Liver (tissue), 9 donors: ENCODE data around the gene DGCR8. TPM values are rescaled to one million over a fixed set of nuclear protein-coding genes. Genes with fewer than 3 reads are reported as not detected.

ENCODE experiments used
- DNase-seq: peaks from one replicate; pipeline ENCODE4 v3.0.0-alpha.2; 2017; ENCODE audit warnings: low spot score
- H3K27ac ChIP-seq, 2 donors: one replicate each; pipeline ENCODE4 v1.7.0; 2013; ENCODE audit warnings: inconsistent platforms in 2 of 2, low read length in 2 of 2, control low read depth in 1 of 2, low read depth in 1 of 2, mild to moderate bottlenecking in 1 of 2
- H3K27me3 ChIP-seq, 4 donors: one replicate each; pipeline versions ENCODE4 v1.6.1 to v1.7.0; 2013; ENCODE audit warnings: low read length in 3 of 4, inconsistent platforms in 1 of 4, mild to moderate bottlenecking in 1 of 4, moderate library complexity in 1 of 4; ENCODE audit not compliant: control insufficient read depth in 4 of 4, insufficient read depth in 4 of 4
- H3K36me3 ChIP-seq, 4 donors: one replicate each; pipeline versions ENCODE4 v1.6.1 to v1.7.0; 2013; ENCODE audit warnings: low read length in 3 of 4, mild to moderate bottlenecking in 3 of 4, low read depth in 1 of 4, moderate library complexity in 1 of 4; ENCODE audit not compliant: control insufficient read depth in 4 of 4, insufficient read depth in 3 of 4
- H3K4me1 ChIP-seq, 4 donors: one replicate each; pipeline versions ENCODE4 v1.6.1 to v1.7.0; 2013; ENCODE audit warnings: low read length in 3 of 4, mild to moderate bottlenecking in 3 of 4, moderate library complexity in 1 of 4; ENCODE audit not compliant: control insufficient read depth in 4 of 4, insufficient read depth in 4 of 4
- H3K4me3 ChIP-seq, 3 donors: one replicate each; pipeline versions ENCODE4 v1.6.1 to v1.7.0; 2013; ENCODE audit warnings: low read length in 3 of 3, control low read depth in 1 of 3, low read depth in 1 of 3, mild to moderate bottlenecking in 1 of 3
- H3K9ac ChIP-seq, 2 donors: one replicate each; pipeline ENCODE4 v1.7.0; 2013; ENCODE audit warnings: low read length in 2 of 2, mild to moderate bottlenecking in 2 of 2, moderate library complexity in 2 of 2, control low read depth in 1 of 2, low read depth in 1 of 2
- H3K9me3 ChIP-seq, 4 donors: one replicate each; pipeline versions ENCODE4 v1.6.1 to v1.7.0; 2013; ENCODE audit warnings: low read length in 3 of 4; ENCODE audit not compliant: control insufficient read depth in 4 of 4
- EGR1 ChIP-seq, 2 donors: IDR thresholded peaks; 2 replicates each; pipeline ENCODE4 v1.6.1; 2016 to 2018; ENCODE audit warnings: antibody characterized with exemption in 2 of 2, low read depth in 2 of 2
- FOXA1 ChIP-seq: IDR thresholded peaks from 2 replicates; pipeline ENCODE4 v1.6.1; 2016; ENCODE audit warnings: antibody characterized with exemption
- FOXA2 ChIP-seq: IDR thresholded peaks from 2 replicates; pipeline ENCODE4 v1.6.1; 2016; ENCODE audit warnings: antibody characterized with exemption
- GABPA ChIP-seq, 2 donors: IDR thresholded peaks in 1 of 2; conservative IDR thresholded peaks in 1 of 2; 2 replicates each; pipeline ENCODE4 v1.6.1; 2016; ENCODE audit warnings: antibody characterized with exemption in 2 of 2, mild to moderate bottlenecking in 1 of 2, moderate library complexity in 1 of 2
- HNF4A ChIP-seq, 2 donors: conservative IDR thresholded peaks; 2 replicates each; pipeline ENCODE4 v1.6.1; 2016; ENCODE audit warnings: antibody characterized with exemption in 2 of 2, mild to moderate bottlenecking in 2 of 2
- HNF4G ChIP-seq: IDR thresholded peaks from 2 replicates; pipeline ENCODE4 v1.6.1; 2016; ENCODE audit warnings: antibody characterized with exemption
- JUND ChIP-seq, 2 donors: IDR thresholded peaks; 2 replicates each; pipeline ENCODE4 v1.6.1; 2016; ENCODE audit warnings: antibody characterized with exemption in 2 of 2
- NR2F2 ChIP-seq: IDR thresholded peaks from 2 replicates; pipeline ENCODE4 v1.6.1; 2016; ENCODE audit warnings: antibody characterized with exemption
- RAD21 ChIP-seq, 2 donors: IDR thresholded peaks; 2 replicates each; pipeline ENCODE4 v1.6.1; 2016; ENCODE audit warnings: antibody characterized with exemption in 2 of 2, mild to moderate bottlenecking in 2 of 2
- RXRA ChIP-seq, 2 donors: IDR thresholded peaks; 2 replicates each; pipeline ENCODE4 v1.6.1; 2017 to 2018; ENCODE audit warnings: antibody characterized with exemption in 2 of 2, mild to moderate bottlenecking in 1 of 2
- SP1 ChIP-seq: IDR thresholded peaks from 2 replicates; pipeline ENCODE4 v1.6.1; 2018; ENCODE audit warnings: antibody characterized with exemption, mild to moderate bottlenecking
- TAF1 ChIP-seq: conservative IDR thresholded peaks from 2 replicates; pipeline ENCODE4 v1.6.1; 2016; ENCODE audit warnings: antibody characterized with exemption, mild to moderate bottlenecking
- YY1 ChIP-seq: IDR thresholded peaks from 2 replicates; pipeline ENCODE4 v1.6.1; 2016; ENCODE audit warnings: antibody characterized with exemption, mild to moderate bottlenecking
- WGBS: extraction: QIAGEN DNeasy Blood & Tissue Kit; methylation state at CpG from one replicate; pipeline ENCODE4 v1.1.7; 2013; 5-methylcytosine and 5-hydroxymethylcytosine counted together
- polyA plus RNA-seq, 2 donors: library from polyadenylated mRNA; stranded (reverse) in 1 of 2; unstranded in 1 of 2; fragments of 200-250 nt in 1 of 2; fragments of >200 nt in 1 of 2; fragmentation: Nextera tagmentation in 1 of 2; extraction: Ambion mirVana in 1 of 2; gene quantifications; one replicate each; pipeline versions ENCODE4 v1.2.1 to v1.2.3, GENCODE V29; 2013 to 2015
- total RNA-seq, 2 donors: library from RNA; depleted of rRNA; stranded (reverse); fragments of >200 nt; gene quantifications; one replicate each; pipeline ENCODE4 v1.2.3, GENCODE V29; 2014
- TF ChIP-seq, protein P1 (sequence below): IDR thresholded peaks from 2 replicates; pipeline ENCODE4 v1.6.1; 2016; ENCODE audit warnings: antibody characterized with exemption
- TF ChIP-seq, protein P2 (sequence below): IDR thresholded peaks from 2 replicates; pipeline ENCODE4 v1.6.1; 2016; ENCODE audit warnings: antibody characterized with exemption
- TF ChIP-seq, protein P3 (sequence below): fragments of 150-350 bp; IDR thresholded peaks from 2 replicates; pipeline ENCODE4 v1.5.1; 2017; ENCODE audit warnings: improper control_type of control experiment, low read depth, low read length; ENCODE audit not compliant: missing input control
- TF ChIP-seq, protein P4 (sequence below): IDR thresholded peaks from 2 replicates; pipeline ENCODE4 v1.6.1; 2016; ENCODE audit warnings: antibody characterized with exemption
- TF ChIP-seq, protein P5 (sequence below): IDR thresholded peaks from 2 replicates; pipeline ENCODE4 v1.6.1; 2016; ENCODE audit warnings: antibody characterized with exemption, mild to moderate bottlenecking
- donor health status: healthy.
- donor health status: healthy.
- donor health status: healthy.
- donor health status: healthy.
- donor health status: healthy.

Gene DGCR8
- total and polyA plus RNA-seq, 4 donors: 7.9 to 27.1 (median 15.8) TPM

DNA sequence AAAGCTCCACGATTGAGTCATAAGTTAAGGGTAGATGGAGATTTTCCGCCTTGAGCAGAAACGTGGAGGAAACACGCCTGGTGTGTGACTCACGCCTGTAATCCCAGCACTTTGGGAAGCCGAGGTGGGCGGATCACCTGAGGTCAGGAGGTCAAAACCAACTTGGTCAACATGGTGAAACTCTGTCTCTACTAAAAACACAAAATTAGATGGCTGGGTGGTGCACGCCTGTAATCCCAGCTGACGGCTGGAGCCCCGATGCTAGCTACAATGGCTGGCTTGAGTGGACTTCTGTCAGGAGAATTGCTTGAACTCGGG, 17.3 kb upstream of the DGCR8 start:
- 94% methylated on average over 11 of the region's 11 CpGs for WGBS
- H3K9ac ChIP-seq: no peak overlapping the region
- H3K36me3 ChIP-seq: peaks cover 6 to 44% (median 16%) of the 10 kb centered on the region in 4 donors
- H3K4me1 ChIP-seq: no peaks in the 10 kb centered on the region
- H3K4me3 ChIP-seq: no peak overlapping the region
- no peaks in the 10 kb centered on the region for H3K27me3 ChIP-seq
- no peak overlapping the region for H3K27ac ChIP-seq
- DNase-seq: no peak
- no peaks in the 10 kb centered on the region for H3K9me3 ChIP-seq
- TF ChIP-seq, protein P1, sequence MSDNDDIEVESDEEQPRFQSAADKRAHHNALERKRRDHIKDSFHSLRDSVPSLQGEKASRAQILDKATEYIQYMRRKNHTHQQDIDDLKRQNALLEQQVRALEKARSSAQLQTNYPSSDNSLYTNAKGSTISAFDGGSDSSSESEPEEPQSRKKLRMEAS: no peak
- TF ChIP-seq, protein P2, sequence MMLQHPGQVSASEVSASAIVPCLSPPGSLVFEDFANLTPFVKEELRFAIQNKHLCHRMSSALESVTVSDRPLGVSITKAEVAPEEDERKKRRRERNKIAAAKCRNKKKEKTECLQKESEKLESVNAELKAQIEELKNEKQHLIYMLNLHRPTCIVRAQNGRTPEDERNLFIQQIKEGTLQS: no peak
- TF ChIP-seq YY1 (no peak), JUND (IDR thresholded peaks at IDR 0.05) (no peak), RXRA (IDR thresholded peaks at IDR 0.05) (no peak), SP1 (no peak), HNF4A (conservative IDR thresholded peaks at IDR 0.05) (no peak), RAD21 (IDR thresholded peaks at IDR 0.05) (no peak), FOXA1 (no peak), EGR1 (IDR thresholded peaks at IDR 0.05; ENCODE audit: low read depth in 2 of 2) (no peak), NR2F2 (no peak), TAF1 (no peak), GABPA (IDR thresholded peaks at IDR 0.05 in 1 of 2, conservative IDR thresholded peaks at IDR 0.05 in 1 of 2) (no peak), FOXA2 (no peak), HNF4G (no peak)
- TF ChIP-seq, protein P3, sequence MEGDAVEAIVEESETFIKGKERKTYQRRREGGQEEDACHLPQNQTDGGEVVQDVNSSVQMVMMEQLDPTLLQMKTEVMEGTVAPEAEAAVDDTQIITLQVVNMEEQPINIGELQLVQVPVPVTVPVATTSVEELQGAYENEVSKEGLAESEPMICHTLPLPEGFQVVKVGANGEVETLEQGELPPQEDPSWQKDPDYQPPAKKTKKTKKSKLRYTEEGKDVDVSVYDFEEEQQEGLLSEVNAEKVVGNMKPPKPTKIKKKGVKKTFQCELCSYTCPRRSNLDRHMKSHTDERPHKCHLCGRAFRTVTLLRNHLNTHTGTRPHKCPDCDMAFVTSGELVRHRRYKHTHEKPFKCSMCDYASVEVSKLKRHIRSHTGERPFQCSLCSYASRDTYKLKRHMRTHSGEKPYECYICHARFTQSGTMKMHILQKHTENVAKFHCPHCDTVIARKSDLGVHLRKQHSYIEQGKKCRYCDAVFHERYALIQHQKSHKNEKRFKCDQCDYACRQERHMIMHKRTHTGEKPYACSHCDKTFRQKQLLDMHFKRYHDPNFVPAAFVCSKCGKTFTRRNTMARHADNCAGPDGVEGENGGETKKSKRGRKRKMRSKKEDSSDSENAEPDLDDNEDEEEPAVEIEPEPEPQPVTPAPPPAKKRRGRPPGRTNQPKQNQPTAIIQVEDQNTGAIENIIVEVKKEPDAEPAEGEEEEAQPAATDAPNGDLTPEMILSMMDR: no peak
- TF ChIP-seq, protein P4, sequence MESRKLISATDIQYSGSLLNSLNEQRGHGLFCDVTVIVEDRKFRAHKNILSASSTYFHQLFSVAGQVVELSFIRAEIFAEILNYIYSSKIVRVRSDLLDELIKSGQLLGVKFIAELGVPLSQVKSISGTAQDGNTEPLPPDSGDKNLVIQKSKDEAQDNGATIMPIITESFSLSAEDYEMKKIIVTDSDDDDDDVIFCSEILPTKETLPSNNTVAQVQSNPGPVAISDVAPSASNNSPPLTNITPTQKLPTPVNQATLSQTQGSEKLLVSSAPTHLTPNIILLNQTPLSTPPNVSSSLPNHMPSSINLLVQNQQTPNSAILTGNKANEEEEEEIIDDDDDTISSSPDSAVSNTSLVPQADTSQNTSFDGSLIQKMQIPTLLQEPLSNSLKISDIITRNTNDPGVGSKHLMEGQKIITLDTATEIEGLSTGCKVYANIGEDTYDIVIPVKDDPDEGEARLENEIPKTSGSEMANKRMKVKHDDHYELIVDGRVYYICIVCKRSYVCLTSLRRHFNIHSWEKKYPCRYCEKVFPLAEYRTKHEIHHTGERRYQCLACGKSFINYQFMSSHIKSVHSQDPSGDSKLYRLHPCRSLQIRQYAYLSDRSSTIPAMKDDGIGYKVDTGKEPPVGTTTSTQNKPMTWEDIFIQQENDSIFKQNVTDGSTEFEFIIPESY: no peak
- TF ChIP-seq, protein P5, sequence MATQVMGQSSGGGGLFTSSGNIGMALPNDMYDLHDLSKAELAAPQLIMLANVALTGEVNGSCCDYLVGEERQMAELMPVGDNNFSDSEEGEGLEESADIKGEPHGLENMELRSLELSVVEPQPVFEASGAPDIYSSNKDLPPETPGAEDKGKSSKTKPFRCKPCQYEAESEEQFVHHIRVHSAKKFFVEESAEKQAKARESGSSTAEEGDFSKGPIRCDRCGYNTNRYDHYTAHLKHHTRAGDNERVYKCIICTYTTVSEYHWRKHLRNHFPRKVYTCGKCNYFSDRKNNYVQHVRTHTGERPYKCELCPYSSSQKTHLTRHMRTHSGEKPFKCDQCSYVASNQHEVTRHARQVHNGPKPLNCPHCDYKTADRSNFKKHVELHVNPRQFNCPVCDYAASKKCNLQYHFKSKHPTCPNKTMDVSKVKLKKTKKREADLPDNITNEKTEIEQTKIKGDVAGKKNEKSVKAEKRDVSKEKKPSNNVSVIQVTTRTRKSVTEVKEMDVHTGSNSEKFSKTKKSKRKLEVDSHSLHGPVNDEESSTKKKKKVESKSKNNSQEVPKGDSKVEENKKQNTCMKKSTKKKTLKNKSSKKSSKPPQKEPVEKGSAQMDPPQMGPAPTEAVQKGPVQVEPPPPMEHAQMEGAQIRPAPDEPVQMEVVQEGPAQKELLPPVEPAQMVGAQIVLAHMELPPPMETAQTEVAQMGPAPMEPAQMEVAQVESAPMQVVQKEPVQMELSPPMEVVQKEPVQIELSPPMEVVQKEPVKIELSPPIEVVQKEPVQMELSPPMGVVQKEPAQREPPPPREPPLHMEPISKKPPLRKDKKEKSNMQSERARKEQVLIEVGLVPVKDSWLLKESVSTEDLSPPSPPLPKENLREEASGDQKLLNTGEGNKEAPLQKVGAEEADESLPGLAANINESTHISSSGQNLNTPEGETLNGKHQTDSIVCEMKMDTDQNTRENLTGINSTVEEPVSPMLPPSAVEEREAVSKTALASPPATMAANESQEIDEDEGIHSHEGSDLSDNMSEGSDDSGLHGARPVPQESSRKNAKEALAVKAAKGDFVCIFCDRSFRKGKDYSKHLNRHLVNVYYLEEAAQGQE: no peak
